ENCODE measurements around the gene DSCAML1.

Gene DSCAML1

GRCh38 chr11:117449111-117449693, 347.8 kb downstream of the DSCAML1 start:
- H3K27ac ChIP-seq: no peak overlapping the region
- TF ChIP-seq CTCF (conservative IDR thresholded peaks at IDR 0.05): no peak

- no peak for TF ChIP-seq CTCF (conservative IDR thresholded peaks at IDR 0.05)
- no peak overlapping the region for H3K27ac ChIP-seq
Measured at GRCh38 chr11:117444711-117445658, 352.0 kb downstream of the DSCAML1 start.

- H3K27ac ChIP-seq: peak overlapping the region; percentile 10; the same call in 1 of the 2 replicates
- no peak for TF ChIP-seq CTCF (conservative IDR thresholded peaks at IDR 0.05)
Measured at GRCh38 chr11:117444256-117444655, 352.8 kb downstream of the DSCAML1 start.

GRCh38 chr11:117443266-117444186, 353.5 kb downstream of the DSCAML1 start:
- peak overlapping the region; percentile 10; the same call in 1 of the 2 replicates for H3K27ac ChIP-seq
- peak; percentile 92 for TF ChIP-seq CTCF (conservative IDR thresholded peaks at IDR 0.05)

GRCh38 chr11:117442869-117443239, 354.2 kb downstream of the DSCAML1 start:
- TF ChIP-seq CTCF (conservative IDR thresholded peaks at IDR 0.05): no peak
- H3K27ac ChIP-seq: no peak overlapping the region

- no peak overlapping the region for H3K27ac ChIP-seq
- no peak for TF ChIP-seq CTCF (conservative IDR thresholded peaks at IDR 0.05)
Measured at GRCh38 chr11:117442049-117442868, 354.8 kb downstream of the DSCAML1 start.

Measured in VCaP (cell line).